Measurements from ENCODE around the gene FAM131B.

- no peak for TF ChIP-seq CC2D1A (CRISPR knock-in tag; IDR thresholded peaks at IDR 0.05)
- TF ChIP-seq, protein P1, sequence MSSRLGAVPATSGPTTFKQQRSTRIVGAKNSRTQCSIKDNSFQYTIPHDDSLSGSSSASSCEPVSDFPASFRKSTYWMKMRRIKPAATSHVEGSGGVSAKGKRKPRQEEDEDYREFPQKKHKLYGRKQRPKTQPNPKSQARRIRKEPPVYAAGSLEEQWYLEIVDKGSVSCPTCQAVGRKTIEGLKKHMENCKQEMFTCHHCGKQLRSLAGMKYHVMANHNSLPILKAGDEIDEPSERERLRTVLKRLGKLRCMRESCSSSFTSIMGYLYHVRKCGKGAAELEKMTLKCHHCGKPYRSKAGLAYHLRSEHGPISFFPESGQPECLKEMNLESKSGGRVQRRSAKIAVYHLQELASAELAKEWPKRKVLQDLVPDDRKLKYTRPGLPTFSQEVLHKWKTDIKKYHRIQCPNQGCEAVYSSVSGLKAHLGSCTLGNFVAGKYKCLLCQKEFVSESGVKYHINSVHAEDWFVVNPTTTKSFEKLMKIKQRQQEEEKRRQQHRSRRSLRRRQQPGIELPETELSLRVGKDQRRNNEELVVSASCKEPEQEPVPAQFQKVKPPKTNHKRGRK (CRISPR knock-in tag; IDR thresholded peaks at IDR 0.05) = no peak
- no peak for TF ChIP-seq RXRA (CRISPR knock-in tag; IDR thresholded peaks at IDR 0.05)
- TF ChIP-seq POLR2A (IDR thresholded peaks at IDR 0.05; ENCODE audit: insufficient read depth in 1 of 2, low read depth in 2 of 2, low read length in 2 of 2) = no peak
- TF ChIP-seq FOXK2 (IDR thresholded peaks at IDR 0.05) = no peak
- no peak for TF ChIP-seq ZNF558 (CRISPR knock-in tag; IDR thresholded peaks at IDR 0.05; ENCODE audit: borderline replicate concordance)
- no peak for TF ChIP-seq ZFP41 (CRISPR knock-in tag; IDR thresholded peaks at IDR 0.05; ENCODE audit: borderline replicate concordance)
- TF ChIP-seq CENPT (CRISPR knock-in tag; IDR thresholded peaks at IDR 0.05; ENCODE audit: low read depth) = no peak
- no peak for TF ChIP-seq MTA3 (CRISPR knock-in tag; IDR thresholded peaks at IDR 0.05)
- TF ChIP-seq, protein P2, sequence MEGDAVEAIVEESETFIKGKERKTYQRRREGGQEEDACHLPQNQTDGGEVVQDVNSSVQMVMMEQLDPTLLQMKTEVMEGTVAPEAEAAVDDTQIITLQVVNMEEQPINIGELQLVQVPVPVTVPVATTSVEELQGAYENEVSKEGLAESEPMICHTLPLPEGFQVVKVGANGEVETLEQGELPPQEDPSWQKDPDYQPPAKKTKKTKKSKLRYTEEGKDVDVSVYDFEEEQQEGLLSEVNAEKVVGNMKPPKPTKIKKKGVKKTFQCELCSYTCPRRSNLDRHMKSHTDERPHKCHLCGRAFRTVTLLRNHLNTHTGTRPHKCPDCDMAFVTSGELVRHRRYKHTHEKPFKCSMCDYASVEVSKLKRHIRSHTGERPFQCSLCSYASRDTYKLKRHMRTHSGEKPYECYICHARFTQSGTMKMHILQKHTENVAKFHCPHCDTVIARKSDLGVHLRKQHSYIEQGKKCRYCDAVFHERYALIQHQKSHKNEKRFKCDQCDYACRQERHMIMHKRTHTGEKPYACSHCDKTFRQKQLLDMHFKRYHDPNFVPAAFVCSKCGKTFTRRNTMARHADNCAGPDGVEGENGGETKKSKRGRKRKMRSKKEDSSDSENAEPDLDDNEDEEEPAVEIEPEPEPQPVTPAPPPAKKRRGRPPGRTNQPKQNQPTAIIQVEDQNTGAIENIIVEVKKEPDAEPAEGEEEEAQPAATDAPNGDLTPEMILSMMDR (CRISPR knock-in tag; IDR thresholded peaks at IDR 0.05) = no peak
- TF ChIP-seq, protein P3, sequence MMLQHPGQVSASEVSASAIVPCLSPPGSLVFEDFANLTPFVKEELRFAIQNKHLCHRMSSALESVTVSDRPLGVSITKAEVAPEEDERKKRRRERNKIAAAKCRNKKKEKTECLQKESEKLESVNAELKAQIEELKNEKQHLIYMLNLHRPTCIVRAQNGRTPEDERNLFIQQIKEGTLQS (CRISPR knock-in tag; IDR thresholded peaks at IDR 0.05) = no peak
- no peak for TF ChIP-seq MAFF (IDR thresholded peaks at IDR 0.05; ENCODE audit: low read depth, low read length)
- no peak for TF ChIP-seq ZNF747 (CRISPR knock-in tag; IDR thresholded peaks at IDR 0.05; ENCODE audit: borderline replicate concordance)
These were observed 9.9 kb downstream of the FAM131B start for GRCh38 chr7:143352531-143353002.

Measured in HepG2 (cell line).